NT2/D1 (cell line): Measurements from ENCODE around the gene BNIP1.

ENCODE experiments used
- SUZ12 ChIP-seq: IDR thresholded peaks from 2 replicates; pipeline ENCODE4 v1.6.1; 2011; ENCODE audit not compliant: insufficient read length, insufficient read depth; ENCODE audit errors: extremely low read depth
- YY1 ChIP-seq: IDR thresholded peaks from 2 replicates; pipeline ENCODE4 v1.6.1; 2011; ENCODE audit not compliant: insufficient read length, insufficient read depth
- ZNF274 ChIP-seq: IDR thresholded peaks from 2 replicates; pipeline ENCODE4 v1.6.1; 2011; ENCODE audit warnings: mild to moderate bottlenecking, low read depth, low read length

- TF ChIP-seq YY1 = no peak
- TF ChIP-seq ZNF274 = no peak
- no peak for TF ChIP-seq SUZ12
These were observed 45.5 kb upstream of the BNIP1 start for GRCh38 chr5:173098787-173099186.
